AG08396 (cell line): ENCODE results near the gene HMX2.
"Not testable (repeated sequence)": the region's sequence is repeated elsewhere in the genome, so short reads cannot be mapped to it uniquely, and the experiment has no call there.

Source experiments
- DNase-seq: peaks from one replicate; pipeline ENCODE4 v3.0.0; 2012; ENCODE audit warnings: low spot score, mixed read lengths

HMX2 gene

DNA sequence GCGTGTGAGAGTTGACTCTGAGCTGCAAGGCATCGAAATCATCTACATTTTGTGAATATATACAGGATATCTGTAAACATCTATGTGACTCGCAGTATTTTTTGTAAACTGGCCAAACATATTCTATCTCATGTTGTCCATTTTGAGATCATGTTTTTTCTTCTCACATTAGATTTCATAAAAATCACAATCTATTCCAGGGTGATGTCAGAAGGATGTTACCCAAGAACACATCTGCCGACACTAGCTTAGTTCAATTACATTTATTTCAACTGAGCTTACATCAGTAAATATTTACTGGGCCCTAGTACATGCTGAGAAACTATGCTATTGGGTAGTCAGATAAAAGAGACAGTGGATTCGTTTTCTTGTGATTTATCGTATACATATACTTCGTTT, 3.8 kb downstream of the HMX2 start:
- no peak for DNase-seq

DNA sequence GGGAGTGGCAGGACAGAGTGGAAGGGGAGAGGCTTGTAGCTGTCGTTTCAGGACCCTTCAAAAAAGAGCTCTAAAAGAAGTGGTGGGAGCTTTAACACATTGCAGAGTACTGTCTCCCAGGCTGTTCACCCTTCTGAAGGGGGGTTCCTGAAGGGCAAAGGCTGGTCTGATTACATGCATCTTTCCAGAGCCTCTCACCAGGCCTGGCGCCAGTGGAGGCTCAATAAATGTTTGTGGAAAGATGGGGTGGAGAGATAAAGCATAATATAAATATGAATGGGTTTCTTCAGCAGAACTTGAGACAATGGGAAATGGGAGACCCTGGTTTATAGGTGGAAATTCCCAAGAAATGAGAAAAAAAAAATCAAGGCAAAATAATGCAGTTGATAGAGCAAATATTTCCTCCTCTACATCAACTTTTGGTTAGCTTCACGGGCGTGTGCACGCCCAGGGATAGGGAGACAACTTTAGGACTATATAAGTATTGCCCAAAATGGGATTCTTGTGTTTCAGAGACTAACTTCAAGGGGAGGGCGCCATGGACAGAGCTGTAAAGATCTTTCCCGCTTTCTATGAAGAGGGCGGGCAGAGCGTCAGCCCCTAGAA, 5.7 kb downstream of the HMX2 start:
- DNase-seq, result no peak

DNA sequence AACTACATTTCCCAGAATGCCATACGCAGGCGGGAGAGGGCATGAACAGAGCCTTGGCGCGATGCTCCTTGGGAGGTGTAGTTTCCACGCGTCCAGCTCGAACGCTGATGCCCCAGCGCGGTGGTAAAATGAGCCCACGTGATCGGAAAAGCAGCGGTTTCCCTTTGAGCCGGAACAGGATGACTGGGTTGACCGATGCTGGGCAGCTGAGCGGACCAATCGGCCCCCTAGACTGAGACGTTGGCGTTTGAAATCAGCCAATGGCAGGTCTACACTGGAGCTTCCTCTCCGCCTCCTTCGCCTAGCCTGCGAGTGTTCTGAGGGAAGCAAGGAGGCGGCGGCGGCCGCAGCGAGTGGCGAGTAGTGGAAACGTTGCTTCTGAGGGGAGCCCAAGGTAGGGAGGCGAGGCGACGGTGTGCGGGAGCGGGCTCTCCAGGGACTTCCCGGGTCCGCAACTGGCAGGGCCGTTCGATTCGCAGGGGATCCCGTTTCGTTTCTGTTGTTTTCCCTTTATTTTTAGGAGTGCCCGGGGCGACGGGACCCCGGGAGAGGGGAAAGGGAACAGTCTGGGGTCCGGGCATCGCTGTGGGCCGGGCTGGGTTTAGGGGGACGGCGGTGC, 6.3 kb downstream of the HMX2 start, which contains the start of gene BUB3:
Gene BUB3 (plus strand): TSS at position 311 of the 619 bp plus-strand sequence. CDS start 516 bp downstream, outside the sequence.
- peak; percentile 99 for DNase-seq

DNA sequence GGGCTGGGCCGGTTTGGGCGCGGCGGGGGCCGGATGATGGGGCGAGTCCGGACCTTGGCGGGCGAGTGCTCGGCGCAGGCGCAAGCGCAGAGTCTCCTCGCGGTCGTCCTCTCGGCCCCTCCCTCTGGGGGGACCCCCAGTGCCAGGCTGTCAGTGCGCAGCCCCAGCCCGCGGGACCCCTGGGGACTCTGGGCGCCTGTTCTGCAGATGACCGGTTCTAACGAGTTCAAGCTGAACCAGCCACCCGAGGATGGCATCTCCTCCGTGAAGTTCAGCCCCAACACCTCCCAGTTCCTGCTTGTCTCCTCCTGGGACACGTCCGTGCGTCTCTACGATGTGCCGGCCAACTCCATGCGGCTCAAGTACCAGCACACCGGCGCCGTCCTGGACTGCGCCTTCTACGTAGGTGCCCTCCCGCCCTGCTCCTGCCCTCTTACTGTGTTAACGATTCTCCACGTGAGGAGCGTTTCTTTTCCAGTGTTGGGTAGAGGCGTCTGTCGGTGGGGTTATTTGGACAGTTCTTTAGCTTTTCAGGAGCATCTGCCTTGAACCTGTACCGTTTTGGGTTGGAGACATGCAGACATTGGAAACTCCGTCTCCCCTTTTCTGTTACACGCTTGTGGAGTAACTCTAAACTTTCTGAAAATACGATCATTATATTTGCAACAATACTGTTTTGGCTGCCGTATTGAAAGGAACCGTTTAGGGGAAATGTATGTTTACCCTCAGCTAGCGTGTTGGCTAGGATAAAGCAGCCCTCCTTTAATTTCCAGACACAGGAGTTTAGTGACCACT, 7.0 kb downstream of the HMX2 start:
- peak; percentile 80 for DNase-seq

DNA sequence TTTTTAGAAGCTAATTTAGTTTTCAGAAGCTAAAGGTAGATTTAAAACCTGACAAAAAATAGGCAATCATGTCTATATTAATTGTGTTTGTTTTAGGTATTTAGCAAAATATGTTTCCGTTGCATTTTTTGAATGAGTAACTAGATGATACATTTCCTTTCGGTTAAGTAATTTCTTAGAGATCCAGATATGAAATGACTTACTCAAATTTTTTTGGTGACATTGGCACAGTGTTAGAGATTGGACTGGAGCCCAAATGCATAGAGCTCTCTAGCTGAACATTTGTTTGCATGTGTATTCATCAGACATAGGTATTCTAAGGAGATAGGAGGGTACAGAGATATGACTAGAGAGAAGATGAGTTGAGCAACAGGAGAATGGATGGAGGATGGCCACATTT, 8.1 kb downstream of the HMX2 start:
- peak; percentile 15 for DNase-seq

DNA sequence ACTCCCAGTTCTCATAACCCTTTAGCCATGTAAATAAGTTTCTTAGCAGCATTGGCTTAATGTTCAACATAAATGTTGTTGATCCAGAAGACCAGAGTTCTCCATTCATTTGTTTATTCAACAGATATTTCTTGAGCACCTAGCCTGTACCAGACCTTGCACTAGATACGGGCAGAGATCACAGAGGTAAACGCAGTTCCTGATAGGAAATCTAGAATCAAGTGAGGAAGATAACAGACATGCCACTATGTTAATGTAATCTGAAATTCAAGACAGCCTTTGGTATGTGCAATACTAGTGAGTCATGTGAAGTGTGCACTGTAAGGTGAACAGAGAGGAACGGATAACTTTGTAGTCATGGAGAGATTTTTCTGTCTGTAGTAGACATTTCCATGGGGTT, 9.3 kb downstream of the HMX2 start:
- peak; percentile 41 for DNase-seq

DNA sequence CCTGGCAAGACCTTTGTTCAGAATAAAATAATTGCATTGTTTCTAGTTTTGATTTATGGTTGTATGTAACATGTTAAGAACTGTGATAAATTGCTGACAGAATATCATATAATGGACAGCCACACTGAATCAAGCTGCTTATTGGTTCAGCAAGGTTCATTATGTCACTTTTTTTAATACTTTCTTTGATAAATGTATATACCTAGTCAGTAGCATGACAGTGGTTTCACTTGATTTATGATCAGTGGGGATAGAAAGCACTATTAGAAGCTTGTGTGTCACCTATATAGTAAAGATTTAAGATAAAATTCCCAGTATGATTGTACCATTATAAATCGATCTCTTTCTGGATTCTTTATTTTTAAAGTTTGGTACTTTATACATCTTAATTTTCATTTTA, 10.7 kb downstream of the HMX2 start:
- no peak for DNase-seq

DNA sequence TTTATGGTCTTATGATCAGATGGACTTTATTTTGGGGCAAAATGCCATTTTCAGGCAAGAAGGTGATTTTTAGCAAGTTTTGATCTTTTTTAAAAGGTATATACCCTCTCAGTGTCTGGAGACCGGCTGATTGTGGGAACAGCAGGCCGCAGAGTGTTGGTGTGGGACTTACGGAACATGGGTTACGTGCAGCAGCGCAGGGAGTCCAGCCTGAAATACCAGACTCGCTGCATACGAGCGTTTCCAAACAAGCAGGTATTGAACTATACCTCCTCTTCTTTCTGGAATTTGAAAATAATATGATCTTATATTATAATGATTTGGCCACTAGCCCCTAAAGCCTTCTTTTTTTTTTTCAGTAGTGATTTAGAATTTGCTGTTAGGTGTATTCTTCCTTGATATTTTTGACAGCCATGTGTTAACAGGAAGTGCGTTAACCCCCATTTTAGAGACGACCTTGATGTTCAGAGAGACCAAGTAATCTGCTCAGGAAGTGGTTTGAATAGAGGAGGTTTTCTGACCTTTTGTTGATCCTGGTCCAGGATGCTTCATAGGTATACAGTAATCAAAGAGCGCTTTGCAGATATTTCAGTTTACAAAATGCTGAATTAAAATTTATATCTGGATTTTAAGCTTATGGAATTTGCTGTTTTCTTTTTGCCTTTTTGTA, 12.5 kb downstream of the HMX2 start:
- no peak for DNase-seq

DNA sequence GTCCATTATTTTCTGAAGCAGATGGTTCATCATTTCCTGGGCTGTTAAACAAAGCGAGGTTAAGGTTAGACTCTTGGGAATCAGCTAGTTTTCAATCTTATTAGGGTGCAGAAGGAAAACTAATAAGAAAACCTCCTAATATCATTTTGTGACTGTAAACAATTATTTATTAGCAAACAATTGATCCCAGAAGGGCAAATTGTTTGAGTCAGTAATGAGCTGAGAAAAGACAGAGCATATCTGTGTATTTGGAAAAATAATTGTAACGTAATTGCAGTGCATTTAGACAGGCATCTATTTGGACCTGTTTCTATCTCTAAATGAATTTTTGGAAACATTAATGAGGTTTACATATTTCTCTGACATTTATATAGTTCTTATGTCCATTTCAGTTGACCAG, 16.4 kb downstream of the HMX2 start:
- DNase-seq, result no peak

DNA sequence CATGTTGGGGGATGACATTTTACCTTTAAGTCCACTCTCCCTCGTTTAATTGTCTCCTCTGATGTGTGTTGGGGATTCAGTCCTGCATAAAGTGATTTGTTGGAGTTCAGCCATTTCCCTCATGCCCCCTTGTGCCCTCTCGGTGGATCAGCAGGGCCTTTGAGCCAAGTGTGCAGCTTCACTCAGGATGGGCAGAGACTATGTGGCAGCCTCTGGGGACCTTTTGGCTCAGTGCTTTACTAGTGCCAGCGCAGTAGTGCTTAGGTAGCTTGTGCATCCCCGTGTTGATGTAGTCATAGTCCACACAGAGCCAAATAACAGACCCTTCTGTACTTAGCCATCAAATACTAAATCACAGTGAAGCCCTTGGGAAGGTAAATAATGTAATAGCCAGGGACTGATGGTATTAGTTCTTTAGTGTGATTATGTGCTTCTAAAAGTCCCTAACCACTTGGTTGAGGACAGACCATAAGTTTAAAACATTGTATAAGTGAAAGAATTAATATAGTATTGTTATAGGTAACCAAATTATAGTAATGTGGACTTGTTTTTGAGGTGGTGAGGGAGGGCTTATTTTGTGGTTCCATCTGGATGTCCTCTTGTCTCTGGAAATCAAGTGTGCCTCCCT, 17.6 kb downstream of the HMX2 start:
- no peak for DNase-seq

DNA sequence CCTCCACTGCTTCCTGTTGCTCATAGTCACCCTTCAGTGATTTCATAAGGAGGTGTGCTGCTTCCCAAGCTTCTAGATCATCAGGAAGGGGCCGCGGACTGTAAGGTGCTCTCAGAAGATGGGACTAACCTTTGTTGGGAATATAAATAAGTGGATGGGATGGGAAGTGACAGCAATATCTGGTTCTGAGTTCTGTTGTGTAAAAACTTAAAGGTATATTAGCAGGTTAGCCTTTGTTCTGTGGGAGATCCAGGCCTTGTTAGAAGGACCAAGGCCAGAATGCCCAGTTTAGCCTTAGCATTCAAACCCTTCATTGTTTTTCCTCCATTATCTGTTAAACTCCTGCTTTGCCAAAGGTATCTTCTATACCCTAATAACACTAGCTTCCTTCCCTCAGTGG, 18.7 kb downstream of the HMX2 start:
- no peak for DNase-seq

DNA sequence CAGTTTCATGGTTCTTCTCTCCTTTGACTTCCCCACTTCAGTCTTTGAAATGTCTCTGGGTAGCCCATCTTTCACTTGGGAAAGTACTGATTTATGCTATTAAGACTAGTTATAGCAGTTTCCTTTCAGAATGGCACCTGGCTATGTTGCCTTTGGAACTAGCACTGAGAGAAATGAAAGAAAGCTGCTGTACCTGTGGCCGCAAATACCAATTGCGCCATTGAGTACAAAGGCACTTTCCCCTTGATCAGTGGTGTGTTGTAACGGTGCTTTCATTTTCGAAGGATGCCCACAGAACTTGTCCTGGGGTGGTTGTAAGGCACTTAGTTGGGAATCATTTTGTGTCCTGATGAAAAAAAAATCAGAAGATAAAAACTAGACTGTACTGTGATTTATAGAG, 23.0 kb downstream of the HMX2 start:
- no peak for DNase-seq

DNA sequence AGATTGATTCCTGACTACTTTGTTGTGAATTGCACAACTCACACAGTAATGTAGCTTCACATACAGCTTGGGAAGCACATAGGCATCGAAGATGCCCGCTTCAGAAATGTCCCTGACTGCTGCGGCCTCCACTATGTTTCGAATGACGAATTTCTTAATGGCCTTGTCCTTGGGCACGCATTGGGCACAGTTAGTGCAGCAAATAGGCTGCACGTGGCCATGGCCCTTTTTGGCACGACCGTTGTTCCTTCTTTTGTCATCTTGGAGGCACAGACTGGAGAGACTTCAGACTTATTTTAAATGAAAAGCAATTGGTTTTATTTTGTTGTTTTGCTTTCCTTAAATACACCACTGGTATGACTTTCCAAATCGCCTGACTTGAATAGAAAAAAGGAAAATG, 23.7 kb downstream of the HMX2 start:
- not testable (repeated sequence) for DNase-seq

DNA sequence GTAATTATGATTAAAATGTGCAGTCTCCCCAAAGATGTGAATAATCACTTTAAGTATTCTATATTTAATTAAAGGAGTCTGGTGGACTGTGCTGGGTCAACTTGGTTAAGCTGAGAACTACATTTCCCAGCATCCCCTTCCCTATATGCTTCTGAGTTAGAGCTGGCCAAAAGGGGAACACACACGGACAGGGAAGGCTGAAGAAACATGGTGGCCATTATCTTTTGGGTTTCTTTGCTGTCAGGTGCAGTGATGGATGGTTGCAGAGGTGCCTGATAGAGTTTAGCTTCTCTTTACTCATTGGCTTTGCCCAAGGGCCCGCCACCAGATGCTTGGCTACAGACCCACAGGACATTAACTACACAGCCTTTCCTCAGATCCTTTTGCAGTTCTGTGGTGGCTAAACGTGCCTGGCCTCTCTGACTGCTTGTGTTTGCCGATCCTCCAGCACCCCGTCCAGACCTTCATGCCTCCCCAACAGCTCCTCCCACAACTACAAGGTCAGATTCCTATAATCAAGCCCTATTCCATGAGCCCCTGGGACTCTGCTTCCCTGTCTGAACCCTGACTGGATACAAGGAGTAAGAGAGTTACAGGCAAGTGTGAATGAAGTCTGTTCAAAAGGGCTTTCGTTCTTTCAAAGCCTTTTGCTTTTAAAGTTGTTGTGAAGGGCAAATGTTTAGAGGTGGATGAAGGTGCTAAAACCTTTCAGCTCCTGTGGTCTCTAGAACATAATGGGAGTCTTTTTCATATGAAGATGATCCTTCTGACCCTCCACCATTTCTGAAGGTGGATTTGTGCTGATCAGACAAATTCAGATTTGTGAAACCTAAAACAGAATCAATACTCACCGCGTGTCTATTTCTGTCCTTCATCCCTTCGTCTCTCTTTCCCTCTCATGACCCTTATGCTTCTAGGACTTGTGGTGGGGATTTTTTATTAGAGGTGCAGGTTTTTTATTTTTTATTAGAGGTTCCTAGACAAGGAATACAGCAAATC, 27.8 kb downstream of the HMX2 start:
- DNase-seq, result no peak

DNA sequence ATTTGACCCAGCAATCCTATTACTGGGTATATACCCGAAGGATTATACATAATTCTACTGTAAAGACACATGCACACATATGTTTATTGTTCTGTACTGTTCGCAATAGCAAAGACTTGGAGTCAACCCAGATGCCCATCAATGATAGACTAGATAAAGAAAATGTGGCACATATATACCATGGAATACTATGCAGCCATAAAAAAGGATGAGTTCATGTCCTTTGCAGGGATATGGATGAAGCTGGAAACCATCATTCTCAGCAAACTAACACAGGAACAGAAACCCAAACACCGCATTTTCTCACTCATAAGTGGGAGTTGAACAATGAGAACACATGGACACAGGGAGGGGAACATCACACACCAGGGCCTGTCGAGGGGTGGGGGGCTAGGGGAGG, 30.5 kb downstream of the HMX2 start:
- DNase-seq, result not testable (repeated sequence)

DNA sequence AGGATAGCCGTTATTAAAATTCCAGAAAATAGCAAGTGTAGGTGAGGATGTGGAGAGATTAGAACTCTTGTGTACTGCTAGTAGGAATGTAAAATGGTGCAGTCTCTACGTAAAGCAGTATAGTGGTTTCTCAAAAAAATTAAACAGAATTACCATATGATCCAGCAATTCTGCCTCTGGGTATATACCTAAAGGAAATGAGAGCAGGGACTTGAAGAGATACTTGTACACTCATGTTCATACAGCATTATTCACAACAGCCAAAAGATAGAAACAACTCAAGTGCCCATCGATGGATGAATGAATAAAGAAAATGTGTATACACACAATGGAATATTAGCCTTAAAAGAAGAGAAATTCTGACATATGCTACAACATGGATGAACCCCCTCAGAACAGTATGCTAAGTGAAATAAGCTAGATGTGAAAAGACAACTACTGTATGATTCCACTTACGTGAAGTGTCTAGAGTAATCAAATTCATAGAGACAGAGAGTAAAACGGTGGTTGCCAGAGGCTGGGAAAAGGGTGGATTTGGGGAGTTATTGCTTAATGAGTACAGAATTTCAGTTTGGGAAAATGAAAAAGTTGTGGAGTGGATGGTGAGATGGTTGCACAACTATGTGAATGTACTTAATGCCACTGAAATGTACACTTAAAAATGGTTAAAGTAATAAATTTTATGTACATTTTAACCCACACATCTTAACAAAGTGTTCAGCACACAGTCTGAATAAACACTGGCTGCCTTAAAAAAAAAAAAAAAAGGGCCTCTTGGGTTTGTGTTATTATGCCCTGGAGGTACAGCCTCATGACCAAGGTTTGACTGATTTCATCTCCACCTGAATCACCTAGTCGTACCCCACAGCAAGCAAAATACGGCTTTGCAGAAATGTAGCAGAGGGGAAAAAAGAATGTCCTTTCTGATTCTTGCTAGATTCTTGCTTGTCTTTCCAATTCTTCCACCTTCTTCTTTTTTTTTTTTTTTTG, 32.5 kb downstream of the HMX2 start:
- DNase-seq, result no peak

DNA sequence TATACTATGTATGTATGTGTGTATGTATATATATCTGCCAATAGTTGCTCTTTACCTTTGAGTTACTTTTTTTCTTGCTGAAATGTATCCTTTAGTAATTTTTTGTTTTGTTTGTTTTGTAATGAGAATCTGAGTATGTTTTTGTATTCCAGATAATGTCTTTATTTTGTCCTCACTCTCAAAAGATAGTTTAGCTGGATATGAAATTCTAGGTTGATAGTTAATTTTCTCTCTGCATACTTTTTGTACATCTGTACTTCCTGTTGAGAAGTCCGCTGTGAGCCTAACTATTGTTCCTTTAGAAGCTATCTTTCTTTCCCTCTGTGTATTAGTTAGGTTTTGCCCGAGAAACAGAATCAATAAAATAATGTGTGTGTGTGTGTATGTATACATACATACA, 35.8 kb downstream of the HMX2 start:
- DNase-seq, result no peak

DNA sequence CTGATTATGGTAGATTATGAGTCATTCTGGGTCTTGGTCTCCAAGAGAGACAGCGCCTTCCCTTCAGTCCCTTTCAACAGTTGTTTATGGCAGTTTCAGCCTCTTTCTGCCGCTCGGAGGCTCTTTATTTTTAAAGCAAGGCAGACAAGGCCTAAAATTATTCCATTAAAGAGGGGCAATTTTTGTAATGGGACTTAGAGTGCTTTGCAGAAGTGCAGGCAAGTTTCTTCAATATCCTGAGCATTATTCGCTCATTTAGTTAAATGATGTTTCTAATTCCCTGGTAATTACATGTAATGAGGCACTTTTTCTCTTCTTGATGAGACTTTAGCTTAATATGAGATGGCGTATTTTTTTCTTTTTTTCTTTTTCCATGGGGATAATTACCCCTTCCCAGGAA, 39.8 kb downstream of the HMX2 start:
- DNase-seq, result no peak

DNA sequence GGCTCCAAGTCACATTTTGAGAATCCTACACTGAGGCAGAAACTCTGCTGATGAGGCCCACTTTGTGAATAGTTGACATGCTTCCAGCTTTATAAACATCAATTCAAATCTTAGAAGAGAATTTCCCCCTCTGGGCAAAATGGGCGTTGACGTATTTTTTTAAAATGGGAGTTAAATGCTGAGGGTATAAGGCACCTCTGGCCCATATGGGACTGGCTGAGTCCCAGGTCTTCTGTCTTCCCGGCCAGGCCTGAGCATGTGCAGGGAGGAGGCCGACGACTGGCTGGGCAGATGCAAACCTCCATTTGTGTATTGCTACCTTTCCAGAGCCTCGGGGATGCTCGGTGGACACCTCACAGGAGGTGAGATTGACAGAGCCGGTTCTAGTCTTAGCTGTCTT, 44.0 kb downstream of the HMX2 start:
- DNase-seq, result no peak

DNA sequence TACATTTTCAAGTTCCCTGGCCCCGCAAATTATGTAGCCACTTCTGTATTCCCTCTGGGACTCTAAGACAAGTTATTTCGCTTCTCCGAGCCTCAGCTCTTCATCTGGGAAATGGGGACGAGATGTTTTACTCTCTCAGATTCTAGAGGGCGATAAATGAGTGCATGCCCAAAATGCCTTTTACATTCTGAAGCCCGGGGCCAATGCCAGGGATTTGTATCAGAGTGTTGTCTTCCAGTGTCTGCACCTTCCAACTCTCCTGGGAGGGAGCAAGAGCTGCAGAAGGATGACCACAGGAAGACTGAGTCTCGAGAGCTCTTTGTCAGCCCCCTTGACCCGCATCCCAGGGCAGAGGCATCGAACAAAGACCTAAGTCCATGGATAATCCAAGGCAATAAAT, 46.1 kb downstream of the HMX2 start:
- DNase-seq, result no peak
